ENCODE measurements around the gene EXOC6B.

The EXOC6B gene

GRCh38 chr2:72340665-72341064 lies 485.2 kb downstream of the EXOC6B start:
- no peak for DNase-seq

GRCh38 chr2:72338076-72338475 lies 487.8 kb downstream of the EXOC6B start:
- no peak for DNase-seq

- no peak for DNase-seq
These were observed 493.1 kb downstream of the EXOC6B start for GRCh38 chr2:72332720-72333119.

- DNase-seq, result peak in 1 of 3 experiments; percentile 74
These were observed 495.2 kb downstream of the EXOC6B start for GRCh38 chr2:72330652-72331051.

- no peak for DNase-seq
These were observed 499.1 kb downstream of the EXOC6B start for GRCh38 chr2:72326759-72327158.

GRCh38 chr2:72325592-72326422 lies 500.0 kb downstream of the EXOC6B start:
- DNase-seq, result no peak

GRCh38 chr2:72316774-72317173 lies 509.1 kb downstream of the EXOC6B start:
- DNase-seq, result peak in 1 of 3 experiments; percentile 31

GRCh38 chr2:72300147-72300684 lies 525.6 kb downstream of the EXOC6B start:
- DNase-seq, result no peak

- no peak for DNase-seq
These were observed 532.2 kb downstream of the EXOC6B start for GRCh38 chr2:72293620-72294019.

GRCh38 chr2:72292433-72292832 lies 533.4 kb downstream of the EXOC6B start:
- DNase-seq, result no peak

GRCh38 chr2:72291059-72291458 lies 534.8 kb downstream of the EXOC6B start:
- no peak for DNase-seq

GRCh38 chr2:72289736-72290135 lies 536.1 kb downstream of the EXOC6B start:
- no peak for DNase-seq

- no peak for DNase-seq
These were observed 536.5 kb downstream of the EXOC6B start for GRCh38 chr2:72289283-72289682.

GRCh38 chr2:72278046-72278445 lies 547.8 kb downstream of the EXOC6B start:
- DNase-seq, result no peak

GRCh38 chr2:72276876-72277275 lies 549.0 kb downstream of the EXOC6B start:
- no peak for DNase-seq

GRCh38 chr2:72276356-72276755 lies 549.5 kb downstream of the EXOC6B start:
- DNase-seq, result no peak

GRCh38 chr2:72275084-72275483 lies 550.7 kb downstream of the EXOC6B start:
- DNase-seq, result peak in 1 of 3 experiments; percentile 33

- DNase-seq, result no peak
These were observed 551.4 kb downstream of the EXOC6B start for GRCh38 chr2:72274380-72274797.

- DNase-seq, result no peak
These were observed 552.4 kb downstream of the EXOC6B start for GRCh38 chr2:72273384-72273783.

- no peak for DNase-seq
These were observed 553.8 kb downstream of the EXOC6B start for GRCh38 chr2:72271766-72272641.

- no peak for DNase-seq
These were observed 554.6 kb downstream of the EXOC6B start for GRCh38 chr2:72271276-72271614.

- peak in 1 of 3 experiments; percentile 63 for DNase-seq
These were observed 555.1 kb downstream of the EXOC6B start for GRCh38 chr2:72270556-72271275.

- no peak for DNase-seq
These were observed 562.1 kb downstream of the EXOC6B start for GRCh38 chr2:72263776-72264060.

Data from NCI-H1417 (cell line).